GM21515 (cell line): Measurements from ENCODE around the gene CCDC158.
"Not testable (repeated sequence)": the region's sequence is repeated elsewhere in the genome, so short reads cannot be mapped to it uniquely, and the experiment has no call there.

ENCODE experiments used
- ATAC-seq: cut with Tn5 transposase; IDR thresholded peaks from one replicate; pipeline ENCODE4 v1.9.1; 2021; ENCODE audit not compliant: unreplicated experiment

The CCDC158 gene

GRCh38 chr4:76430519-76431388 lies 9.8 kb upstream of the CCDC158 start:
- ATAC-seq = no peak

- no peak for ATAC-seq
Measured at GRCh38 chr4:76429636-76430035, 8.7 kb upstream of the CCDC158 start.

DNA sequence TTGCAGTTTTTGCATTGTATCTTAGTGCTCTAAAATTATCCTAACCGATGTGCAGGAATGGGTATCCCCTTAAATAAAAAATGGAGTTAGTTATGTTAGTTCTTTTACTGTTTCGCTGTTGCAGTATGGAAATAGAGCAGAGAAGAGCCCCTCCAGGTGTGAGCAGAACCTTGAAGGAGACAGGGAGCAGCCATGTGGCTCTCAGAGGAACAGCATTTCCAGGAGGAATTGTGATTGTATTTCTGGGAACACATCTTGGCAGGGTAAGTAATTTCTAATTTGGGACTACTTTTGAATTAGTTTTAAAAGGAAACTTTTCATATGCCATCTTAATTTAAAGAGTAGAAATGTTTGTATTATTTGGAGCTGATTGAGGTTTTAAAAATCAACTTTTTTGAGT lies 5.3 kb upstream of the CCDC158 start:
- ATAC-seq = no peak

GRCh38 chr4:76423159-76423558 lies 2.2 kb upstream of the CCDC158 start:
- ATAC-seq = not testable (repeated sequence)

GRCh38 chr4:76420188-76420761 lies 666 bp downstream of the CCDC158 start:
- no peak for ATAC-seq

- ATAC-seq = no peak
Measured at GRCh38 chr4:76410636-76411035, 10.3 kb downstream of the CCDC158 start.

DNA sequence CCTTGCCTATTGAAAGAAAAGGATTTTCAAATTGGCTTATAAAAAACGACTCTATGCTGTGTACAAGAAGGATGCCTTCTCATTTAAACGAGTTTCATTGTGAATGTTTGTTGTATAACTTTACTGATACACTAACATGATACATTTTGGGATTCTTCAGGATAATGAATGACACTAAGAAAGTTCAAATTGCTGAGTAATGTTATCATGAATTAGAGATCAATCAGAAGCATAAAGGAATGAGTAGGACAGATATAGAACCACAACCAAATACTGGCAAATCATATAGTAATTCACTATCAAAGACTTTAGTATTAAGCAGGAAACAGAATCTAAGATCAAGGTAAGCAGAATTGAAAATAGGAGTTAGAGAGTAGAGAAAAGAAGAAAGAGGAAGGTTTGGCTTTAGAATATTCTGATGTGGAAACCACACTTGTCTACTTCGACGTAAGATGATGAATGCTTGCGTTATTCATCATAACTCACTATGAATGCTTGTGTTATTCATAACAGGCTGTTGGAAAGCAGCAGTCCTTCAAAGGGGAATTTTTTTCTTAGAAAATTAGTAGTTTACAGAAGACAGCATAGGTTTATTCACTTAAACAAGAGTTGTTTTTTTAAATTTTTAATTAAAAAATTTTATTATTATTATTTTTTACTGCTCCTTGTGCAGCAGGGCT lies 13.4 kb downstream of the CCDC158 start:
- no peak for ATAC-seq

DNA sequence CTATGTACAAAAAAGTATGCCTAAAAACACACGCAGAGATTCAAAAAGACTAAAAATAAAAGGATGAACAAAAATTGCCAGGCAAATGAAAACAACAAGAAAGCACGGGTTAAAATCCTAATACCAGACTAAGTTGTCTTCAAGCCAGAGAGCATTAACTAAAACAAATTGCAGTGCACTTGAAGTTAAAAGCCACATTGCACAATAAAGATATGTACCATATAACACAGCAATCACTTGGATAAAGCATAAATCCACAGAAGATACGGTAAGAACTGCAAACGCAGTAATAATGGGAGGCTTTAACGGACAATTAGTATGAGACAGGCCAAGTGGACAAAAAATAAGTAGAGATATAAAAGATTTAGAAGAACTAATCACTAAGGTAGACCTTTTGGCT lies 14.9 kb downstream of the CCDC158 start:
- no peak for ATAC-seq

- no peak for ATAC-seq
Measured at GRCh38 chr4:76401654-76402053, 19.3 kb downstream of the CCDC158 start.

GRCh38 chr4:76388160-76388908 lies 32.6 kb downstream of the CCDC158 start:
- no peak for ATAC-seq

DNA sequence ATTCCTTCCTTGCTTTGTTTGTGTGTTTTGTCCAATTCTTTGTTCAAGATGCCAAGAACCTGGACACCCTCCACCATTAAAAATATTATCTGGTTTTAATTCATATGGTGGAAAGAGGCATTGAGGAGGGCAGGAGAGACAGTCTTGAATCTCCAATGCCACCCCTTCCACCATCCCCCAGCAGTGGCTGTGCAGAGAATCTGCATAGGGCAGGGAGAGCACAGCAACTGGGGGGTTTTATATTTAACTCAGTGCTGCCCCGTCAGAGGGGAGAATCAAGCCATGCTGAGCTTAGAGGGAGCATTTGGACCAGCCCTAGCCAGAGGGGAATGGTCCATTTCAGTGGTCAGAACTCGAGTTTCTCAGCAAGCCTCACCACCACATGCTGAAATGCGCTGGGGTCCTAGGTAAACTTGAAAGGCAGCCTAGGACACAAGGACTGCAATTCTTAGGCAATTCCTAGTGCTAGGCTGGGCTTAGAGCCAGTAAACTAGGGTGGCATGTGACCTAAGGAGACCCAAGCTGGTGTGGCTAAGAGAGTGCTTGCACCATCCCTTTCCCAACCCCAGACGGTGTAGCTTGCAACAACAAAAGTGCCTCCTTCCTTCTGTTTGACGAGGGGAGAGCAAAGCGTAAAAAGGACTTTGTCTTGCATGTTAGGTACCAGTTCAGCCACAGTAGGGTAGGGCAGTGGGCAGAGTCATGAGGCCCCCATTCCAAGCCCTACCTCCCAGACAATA lies 34.2 kb downstream of the CCDC158 start:
- ATAC-seq = no peak

DNA sequence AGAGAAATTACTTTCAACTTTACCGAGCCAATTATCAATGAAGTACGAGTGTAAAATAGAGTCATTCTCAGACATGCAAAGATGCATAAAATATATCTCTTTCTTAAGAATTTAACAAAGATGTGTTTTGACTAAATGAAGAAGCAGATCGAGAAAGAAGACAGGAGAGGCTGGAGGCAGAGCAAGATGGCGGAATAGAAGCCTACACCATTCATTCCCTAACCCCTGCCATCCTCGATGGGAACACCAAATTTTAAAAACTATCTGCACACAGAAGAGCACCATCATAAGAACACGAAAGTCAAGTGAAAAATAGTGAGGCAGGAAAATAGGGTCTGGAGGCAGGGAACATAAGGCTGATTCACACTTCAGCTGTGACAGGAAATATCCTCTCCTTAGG lies 35.0 kb downstream of the CCDC158 start:
- ATAC-seq = no peak

DNA sequence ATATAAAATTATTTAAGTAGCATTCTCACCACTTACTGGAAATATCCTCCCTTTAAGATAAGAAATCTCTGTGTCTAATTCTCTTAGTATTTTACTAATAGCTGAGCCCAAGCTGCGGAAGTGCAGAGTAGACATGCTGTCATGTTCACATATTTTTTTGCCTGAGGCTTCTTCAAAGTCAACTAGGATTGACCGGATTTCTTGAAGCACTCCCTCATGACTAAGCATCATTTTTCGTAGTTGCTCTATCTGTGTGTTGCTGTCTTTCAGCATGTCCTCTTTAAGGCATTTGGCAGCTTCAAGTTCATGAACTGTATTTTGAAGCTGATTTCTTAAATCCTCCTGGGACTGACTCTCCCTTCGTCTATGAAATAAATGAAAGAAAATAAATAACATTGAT lies 36.9 kb downstream of the CCDC158 start:
- ATAC-seq = no peak

GRCh38 chr4:76383001-76383400 lies 37.9 kb downstream of the CCDC158 start:
- no peak for ATAC-seq

DNA sequence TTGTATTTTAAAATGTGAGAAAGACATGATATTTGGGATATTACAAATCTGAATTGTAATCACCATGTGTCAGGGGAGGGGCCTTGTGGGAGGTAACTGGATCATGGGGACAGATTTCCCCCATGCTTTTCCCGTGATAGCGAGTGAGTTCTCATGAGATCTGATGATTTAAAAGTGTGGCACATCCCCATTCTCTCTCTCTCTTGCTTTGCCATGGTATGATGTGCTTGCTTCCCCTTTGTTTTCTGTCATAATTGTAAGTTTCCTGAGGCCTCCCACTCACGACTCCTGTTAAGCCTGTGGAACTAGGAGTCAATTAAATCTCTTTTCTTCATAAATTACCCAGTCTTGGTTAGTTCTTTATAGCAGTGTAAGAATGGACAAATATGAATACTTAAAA lies 39.0 kb downstream of the CCDC158 start:
- ATAC-seq = no peak

GRCh38 chr4:76380561-76380960 lies 40.4 kb downstream of the CCDC158 start:
- no peak for ATAC-seq

GRCh38 chr4:76377911-76378310 lies 43.0 kb downstream of the CCDC158 start:
- ATAC-seq = no peak

- ATAC-seq = no peak
Measured at GRCh38 chr4:76377481-76377901, 43.5 kb downstream of the CCDC158 start.

- no peak for ATAC-seq
Measured at GRCh38 chr4:76376534-76376933, 44.4 kb downstream of the CCDC158 start.

DNA sequence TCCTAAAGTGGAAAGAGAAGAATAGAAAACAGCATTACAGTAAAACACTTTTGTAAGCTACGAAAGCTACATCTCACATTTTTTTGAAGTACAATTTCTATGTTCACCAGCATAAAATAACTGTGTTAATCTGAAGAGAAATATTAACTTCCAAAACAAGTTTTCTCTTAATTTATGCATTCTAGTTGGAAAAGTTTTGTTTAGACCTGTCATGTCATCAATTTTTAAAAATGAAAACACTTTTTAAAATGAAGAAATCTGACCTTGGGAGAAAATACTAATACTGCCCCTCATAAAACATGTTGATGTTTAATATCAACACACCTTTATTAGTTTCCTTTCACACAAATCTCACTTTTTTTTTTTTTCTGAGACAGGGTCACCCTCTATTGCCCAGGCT lies 45.2 kb downstream of the CCDC158 start:
- no peak for ATAC-seq

- no peak for ATAC-seq
Measured at GRCh38 chr4:76374798-76375197, 46.1 kb downstream of the CCDC158 start.
